GM13976 (cell line): ENCODE measurements around the gene ZBTB25.

Experiments
- DNase-seq: peaks from one replicate; pipeline ENCODE4 v3.0.0; 2012; ENCODE audit warnings: low spot score
- CTCF ChIP-seq: IDR thresholded peaks from 2 replicates; pipeline ENCODE4 v1.5.1; 2012; ENCODE audit warnings: borderline replicate concordance, mild to moderate bottlenecking; ENCODE audit not compliant: insufficient read depth; ENCODE audit errors: extremely low read depth, missing control alignments, control extremely low read depth
- in situ Hi-C: fragments of 300-500 bp; cut with MboI; formaldehyde crosslinking; loops from one replicate; pipeline ENCODE4 v1.12.0; 2022; ENCODE audit warnings: low sequenced_read_pairs, mixed read lengths, inconsistent platforms; ENCODE audit not compliant: unreplicated experiment

The ZBTB25 gene

GRCh38 chr14:64504897-64505794 lies 1.5 kb upstream of the ZBTB25 start:
- DNase-seq = peak; percentile 84
- in situ Hi-C loops = no loop called here
- no peak for TF ChIP-seq CTCF

GRCh38 chr14:64504310-64504896 lies 765 bp upstream of the ZBTB25 start, which contains the start of gene ZBTB1:
TSS of gene ZBTB1 (plus strand) at chr14:64504770. CDS start at chr14:64521505, 16,735 bp downstream.
- no peak for TF ChIP-seq CTCF
- in situ Hi-C loops = no loop called here
- DNase-seq = peak; percentile 68

GRCh38 chr14:64502887-64503433 lies 678 bp downstream of the ZBTB25 start:
- in situ Hi-C loops = no loop called here
- no peak for DNase-seq
- TF ChIP-seq CTCF = no peak

- in situ Hi-C loops = no loop called here
- no peak for DNase-seq
- TF ChIP-seq CTCF = no peak
Measured at GRCh38 chr14:64502456-64502855, 1.2 kb downstream of the ZBTB25 start.

GRCh38 chr14:64501411-64502171 lies 2.0 kb downstream of the ZBTB25 start:
- in situ Hi-C loops = no loop called here
- no peak for DNase-seq

More at GRCh38 chr14:64501411-64502171, 2.0 kb downstream of the ZBTB25 start:
- no peak for TF ChIP-seq CTCF
